ENCODE results near the gene TIMM13.

TIMM13 gene

GRCh38 chr19:2427429-2428320 lies at the start of gene TIMM13:
Gene TIMM13 (minus strand): TSS chr19:2427586. CDS start chr19:2427533, 53 bp downstream.
- Histone ChIP-seq H3K4me3 (replicated peaks; ENCODE audit: low read depth, low read length) (peak within 1 kb of the TSS; percentile 88), H3K36me3 (ENCODE audit: control insufficient read depth, insufficient read depth, low read length) (peaks cover 24% of the 10 kb centered on the region), H3K27me3 (replicated peaks; ENCODE audit: control insufficient read depth, insufficient read depth, low read length) (no peaks in the 10 kb centered on the region)
- TF ChIP-seq CTCF (IDR thresholded peaks at IDR 0.05; ENCODE audit: insufficient read depth, low read length, poor library complexity, severe bottlenecking): no peak
- peak; percentile 98 for DNase-seq (ENCODE audit: extremely low read depth, insufficient read length)

- no peaks in the 10 kb centered on the region for H3K27me3 ChIP-seq (replicated peaks; ENCODE audit: control insufficient read depth, insufficient read depth, low read length)
- no peak for TF ChIP-seq CTCF (IDR thresholded peaks at IDR 0.05; ENCODE audit: insufficient read depth, low read length, poor library complexity, severe bottlenecking)
- DNase-seq (ENCODE audit: extremely low read depth, insufficient read length): peak; percentile 78
- H3K36me3 ChIP-seq (ENCODE audit: control insufficient read depth, insufficient read depth, low read length): peaks cover 11% of the 10 kb centered on the region
- H3K4me3 ChIP-seq (replicated peaks; ENCODE audit: low read depth, low read length): peak overlapping the region; percentile 92
Measured at GRCh38 chr19:2476451-2477140, 49.2 kb upstream of the TIMM13 start.

- peak; percentile 98 for DNase-seq (ENCODE audit: extremely low read depth, insufficient read length)
- no peaks in the 10 kb centered on the region for H3K27me3 ChIP-seq (replicated peaks; ENCODE audit: control insufficient read depth, insufficient read depth, low read length)
- H3K36me3 ChIP-seq (ENCODE audit: control insufficient read depth, insufficient read depth, low read length): peaks cover 11% of the 10 kb centered on the region
- peak within 1 kb of the TSS; percentile 92 for H3K4me3 ChIP-seq (replicated peaks; ENCODE audit: low read depth, low read length)
- TF ChIP-seq CTCF (IDR thresholded peaks at IDR 0.05; ENCODE audit: insufficient read depth, low read length, poor library complexity, severe bottlenecking): no peak
Measured at GRCh38 chr19:2475702-2476450, 48.5 kb upstream of the TIMM13 start, which contains the start of gene GADD45B. Gene GADD45B (plus strand): TSS chr19:2476127. CDS start chr19:2476359, 232 bp downstream.

- TF ChIP-seq CTCF (IDR thresholded peaks at IDR 0.05; ENCODE audit: insufficient read depth, low read length, poor library complexity, severe bottlenecking): no peak
- peak; percentile 83 for DNase-seq (ENCODE audit: extremely low read depth, insufficient read length)
- H3K4me3 ChIP-seq (replicated peaks; ENCODE audit: low read depth, low read length): peak overlapping the region; percentile 60
Measured at GRCh38 chr19:2475018-2475701, 47.8 kb upstream of the TIMM13 start.

More at GRCh38 chr19:2475018-2475701, 47.8 kb upstream of the TIMM13 start:
- Histone ChIP-seq H3K27me3 (replicated peaks; ENCODE audit: control insufficient read depth, insufficient read depth, low read length) (no peaks in the 10 kb centered on the region), H3K36me3 (ENCODE audit: control insufficient read depth, insufficient read depth, low read length) (peaks cover 11% of the 10 kb centered on the region)

Data from GM06990 (cell line).